Stimulated activated CD8-positive, alpha-beta memory T cell treated with anti-CD3 and anti-CD28 coated beads, Interleukin-7, amount 100 ng/mL, for 48 hours (primary cell): ENCODE results near the gene NRXN3.

Experiments
- DNase-seq, 2 donors: peaks; one replicate each; pipeline ENCODE4 v3.0.0-alpha.2; 2020; ENCODE audit warnings: low read depth in 1 of 2; ENCODE audit errors: extremely low read depth in 1 of 2

Gene NRXN3

DNA sequence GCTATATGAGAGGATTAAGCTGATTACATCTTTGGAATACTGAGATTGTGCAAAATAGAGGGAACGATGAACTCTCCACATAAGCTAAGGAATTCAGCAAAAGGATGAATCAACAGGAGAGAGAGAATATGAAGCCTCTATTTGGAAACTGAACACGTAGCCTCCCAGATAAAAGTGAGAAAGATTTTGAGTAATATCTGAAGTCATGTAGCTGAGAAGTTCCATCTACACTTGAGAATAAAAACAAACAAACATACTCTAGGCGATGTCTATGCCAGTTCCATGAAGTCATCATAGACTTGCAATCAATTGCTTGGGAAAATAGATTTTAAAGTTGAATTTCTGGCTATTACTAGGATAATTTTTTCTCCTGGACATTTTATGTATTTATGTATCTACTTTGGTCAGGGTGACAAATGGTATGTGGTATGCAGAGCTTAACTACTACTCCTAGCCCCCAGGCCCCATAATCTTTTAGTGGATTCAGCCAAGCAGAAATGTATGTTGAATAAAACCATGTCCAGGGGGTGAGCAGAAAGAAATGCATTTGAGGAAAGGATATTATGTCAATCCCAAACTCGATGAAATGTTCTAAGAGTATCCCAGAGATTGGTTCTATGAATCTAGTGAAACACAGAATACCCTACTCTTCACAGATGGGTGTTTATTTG is 1413.7 kb downstream of the NRXN3 start:
- no peak for DNase-seq

DNA sequence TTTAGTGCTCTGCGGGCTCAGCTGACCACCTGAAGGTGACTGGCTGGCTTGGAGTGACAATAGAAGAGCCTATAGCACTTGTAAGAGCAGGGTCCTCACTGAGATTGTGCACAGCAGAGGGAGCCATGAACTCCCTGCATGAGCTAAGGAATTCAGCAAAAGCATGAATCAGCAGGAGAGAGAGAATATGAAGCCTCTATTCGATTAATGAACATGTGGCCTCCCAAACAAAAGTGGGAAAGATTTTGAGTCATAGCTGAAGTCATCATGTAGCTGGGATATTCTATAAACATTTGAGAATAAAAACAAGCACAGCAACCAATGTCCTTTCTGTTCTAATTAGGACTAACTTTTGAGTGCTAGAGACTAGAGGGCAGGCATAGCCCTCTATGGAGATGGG is 1414.5 kb downstream of the NRXN3 start:
- DNase-seq, result no peak

DNA sequence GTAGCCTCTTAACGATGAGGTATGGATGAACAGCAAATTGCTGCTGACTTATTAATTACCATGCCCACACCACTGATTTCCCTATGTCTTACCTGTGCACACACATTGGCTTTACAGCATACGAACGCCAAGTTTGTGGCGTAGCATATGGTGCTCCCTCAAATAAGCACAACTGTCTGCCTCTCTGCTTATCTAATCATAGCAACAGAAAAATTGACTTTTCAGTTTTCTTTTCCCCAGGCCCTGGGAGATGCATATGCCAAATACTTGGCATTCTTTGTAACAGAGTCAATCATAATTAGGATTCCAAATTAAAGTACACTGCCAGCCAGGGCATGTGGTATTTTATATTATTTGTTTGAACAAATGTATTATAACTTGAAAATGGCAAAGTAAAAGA is 1415.7 kb downstream of the NRXN3 start:
- DNase-seq, result no peak

DNA sequence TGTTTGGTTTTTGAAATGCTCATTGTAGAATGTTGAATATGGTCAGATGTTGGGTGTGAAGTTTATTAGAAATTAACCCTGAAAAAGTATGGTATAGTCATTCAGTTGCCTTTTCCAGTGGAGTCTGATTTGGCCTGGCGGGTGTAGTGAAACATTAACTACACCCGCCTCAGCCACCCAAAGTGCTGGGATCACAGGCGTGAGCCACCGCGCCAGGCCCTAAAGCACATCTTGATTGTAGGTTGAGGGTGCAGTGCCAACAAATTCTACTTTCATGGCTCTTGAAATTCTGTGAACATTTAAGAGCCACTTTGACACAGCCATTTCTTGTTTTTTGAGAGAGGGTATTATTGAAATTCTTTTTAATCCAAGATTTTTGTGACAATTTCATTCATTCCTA is 1416.2 kb downstream of the NRXN3 start:
- no peak for DNase-seq

DNA sequence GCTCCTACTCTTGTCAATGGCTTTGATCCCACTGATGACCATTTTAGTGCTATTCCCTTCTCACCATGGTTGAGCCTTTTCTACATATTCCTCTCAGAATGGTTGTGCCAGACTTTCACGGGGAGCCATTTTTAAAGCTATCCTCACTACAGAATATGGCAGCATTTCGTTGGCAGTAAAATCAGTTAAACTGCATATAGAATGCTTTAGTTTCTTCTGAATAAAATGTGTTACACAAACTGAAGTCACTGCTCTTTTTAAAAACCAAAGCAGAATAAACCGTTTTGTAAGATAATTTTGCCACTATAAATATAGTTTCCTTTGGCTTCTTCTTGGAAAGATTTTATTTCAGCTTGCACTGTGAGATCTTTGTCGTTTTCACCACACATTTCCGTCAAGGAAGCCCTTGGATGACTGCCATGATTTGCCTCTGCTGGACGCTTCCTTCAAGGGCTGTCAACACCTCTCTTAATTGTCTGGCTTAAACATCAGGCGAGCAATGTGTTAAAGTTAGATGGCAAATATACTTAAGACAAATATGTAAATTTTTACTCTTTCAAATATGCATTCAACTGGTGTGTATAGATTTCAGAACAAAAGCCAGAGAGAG is 1416.9 kb downstream of the NRXN3 start:
- DNase-seq, result no peak

DNA sequence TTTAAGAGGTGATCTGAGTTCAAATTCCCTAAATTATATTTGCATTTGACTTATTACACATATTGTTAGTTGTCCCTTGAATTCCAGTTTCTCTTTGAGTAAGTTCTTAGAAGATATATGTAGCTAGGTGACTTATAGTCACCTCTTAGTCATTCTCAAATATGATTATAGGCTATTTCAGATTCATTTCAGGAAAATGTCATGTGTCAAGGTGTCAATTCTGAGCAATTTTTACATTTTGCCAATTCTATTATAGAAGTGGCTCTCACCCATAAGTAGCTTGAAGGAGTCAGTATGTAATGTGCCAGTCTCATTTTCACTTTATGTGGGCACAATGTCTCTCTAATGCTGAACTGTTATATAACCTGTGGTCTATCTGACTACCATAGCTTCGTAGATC is 1417.7 kb downstream of the NRXN3 start:
- no peak for DNase-seq

DNA sequence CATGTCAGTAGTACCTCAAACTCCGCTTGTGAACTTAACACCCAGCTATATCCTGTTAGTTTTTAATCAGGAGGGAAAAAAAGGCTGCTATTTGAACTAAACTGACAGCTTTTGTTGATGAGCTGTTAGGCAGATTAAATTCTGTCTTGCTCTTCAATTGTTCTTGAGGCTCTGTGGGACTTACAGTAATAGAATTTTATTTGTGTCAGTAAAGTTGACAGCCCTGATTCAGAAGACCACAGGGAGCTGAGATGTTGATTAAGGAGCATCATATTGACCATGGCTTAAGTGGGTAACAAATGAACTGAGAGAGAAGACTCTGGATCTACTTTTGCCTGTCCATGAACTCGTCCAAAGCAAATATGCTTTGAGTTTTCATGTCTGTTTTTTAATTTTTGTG is 1418.2 kb downstream of the NRXN3 start:
- no peak for DNase-seq

DNA sequence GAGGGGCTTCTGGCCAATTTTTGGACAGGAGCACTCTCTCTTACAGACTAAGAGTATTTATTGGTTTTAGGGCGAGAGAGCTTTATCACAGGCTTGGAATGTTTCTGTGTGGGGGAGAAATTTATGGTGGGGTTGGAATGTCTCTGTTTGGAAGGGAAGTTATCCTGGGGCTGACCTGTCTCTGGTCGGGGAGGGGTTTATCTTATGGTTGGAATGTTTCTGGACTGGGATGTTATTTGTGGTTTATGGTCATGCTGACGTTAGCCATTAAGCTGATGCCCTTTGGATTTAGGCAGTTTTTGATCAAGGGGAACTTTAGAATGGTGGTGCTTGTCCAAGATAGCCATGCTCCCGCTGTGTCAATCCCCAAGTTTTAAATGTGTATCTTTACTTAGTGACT is 1426.4 kb downstream of the NRXN3 start:
- no peak for DNase-seq

DNA sequence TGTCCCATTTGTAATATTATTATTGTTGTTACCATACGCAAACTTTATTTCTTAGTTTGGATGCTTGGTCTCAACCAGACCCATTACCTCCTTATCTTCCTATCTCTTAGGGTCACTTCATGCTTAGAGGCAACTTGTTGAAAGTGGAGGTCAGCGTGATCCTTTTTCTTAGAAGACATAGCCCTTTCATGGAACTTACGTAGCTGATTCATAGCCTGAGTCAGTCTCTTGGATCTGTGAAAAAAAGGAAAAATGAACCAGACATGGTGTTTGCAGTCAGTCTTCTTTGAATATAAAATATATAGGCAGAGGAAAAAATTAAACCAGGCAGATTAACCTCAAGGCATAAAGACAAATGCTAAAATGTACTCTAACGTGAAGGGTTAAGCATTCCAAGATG is 1427.4 kb downstream of the NRXN3 start:
- no peak for DNase-seq

DNA sequence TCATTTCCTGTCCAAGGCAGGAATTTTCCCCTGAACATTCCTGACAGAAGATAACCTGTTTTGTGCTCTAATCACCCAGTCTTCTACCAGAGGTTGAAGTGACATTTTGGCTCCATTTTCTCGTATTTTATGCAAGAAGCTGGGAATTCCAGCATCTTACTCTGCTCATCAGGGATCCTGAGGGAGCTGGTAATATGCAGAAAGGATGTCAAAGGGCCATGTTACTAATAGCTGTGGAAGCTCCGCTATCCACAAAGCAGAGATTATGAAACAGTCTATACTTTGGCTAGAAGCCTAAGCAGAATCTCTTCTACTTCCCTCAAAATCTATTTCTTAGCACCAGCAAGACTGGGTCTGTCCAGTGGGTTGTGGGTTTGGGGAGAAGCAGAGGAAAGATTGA is 1428.2 kb downstream of the NRXN3 start:
- no peak for DNase-seq

DNA sequence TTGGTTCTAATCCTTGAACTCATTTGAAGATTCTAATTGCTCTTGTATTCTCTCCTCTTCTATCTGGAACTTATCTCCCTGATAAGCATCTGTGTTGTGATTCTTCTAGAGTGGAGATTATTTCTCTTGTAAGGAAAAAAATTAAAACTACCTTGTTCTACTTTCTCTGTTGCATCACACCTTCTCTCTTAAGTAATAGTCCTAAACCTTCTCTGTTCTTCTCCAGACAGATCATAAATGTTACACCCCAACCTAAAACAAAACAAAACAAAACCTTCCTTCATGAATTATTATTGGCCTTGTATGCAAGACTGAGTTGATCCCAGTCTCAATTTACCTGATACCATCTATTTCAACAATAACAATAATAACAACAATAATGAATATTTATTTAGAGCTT is 1429.1 kb downstream of the NRXN3 start:
- no peak for DNase-seq

DNA sequence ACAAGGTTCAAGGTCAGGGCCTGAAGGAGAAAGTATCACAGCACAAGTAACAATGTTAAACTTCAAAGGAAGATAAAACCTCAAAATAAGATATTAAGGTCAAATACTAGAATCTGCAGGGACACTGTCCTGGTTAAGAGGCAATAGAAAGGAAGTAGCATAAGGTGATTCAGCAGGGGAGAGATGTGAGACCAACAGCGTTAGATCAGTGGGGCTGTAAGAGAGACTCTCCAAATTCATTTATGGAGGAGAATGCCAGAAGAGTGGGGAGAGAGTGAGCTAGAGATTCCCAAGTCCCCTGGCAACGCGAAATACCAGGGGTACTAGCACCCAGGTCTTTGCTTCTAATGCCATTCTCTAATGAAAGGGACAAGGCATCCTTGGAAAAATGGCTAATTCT is 1430.2 kb downstream of the NRXN3 start:
- DNase-seq, result no peak

DNA sequence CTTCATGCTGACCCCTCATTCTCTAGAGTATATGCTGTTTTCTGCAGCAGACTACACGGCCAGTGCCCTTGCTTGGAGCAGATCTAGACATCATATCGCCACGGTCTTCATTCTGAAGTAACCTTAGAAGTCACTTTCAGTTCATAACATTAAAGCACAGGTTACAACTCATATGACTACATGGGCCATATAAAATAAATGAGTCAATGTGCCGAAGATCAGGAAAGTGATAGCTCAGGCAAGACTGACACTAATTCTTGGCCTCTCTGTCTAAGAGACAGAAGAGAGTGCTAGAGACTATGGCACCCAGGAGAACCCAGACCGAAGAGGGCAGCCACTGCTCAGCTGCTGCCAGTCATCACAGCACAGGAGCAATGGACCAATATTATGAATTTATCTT is 1431.4 kb downstream of the NRXN3 start:
- no peak for DNase-seq

DNA sequence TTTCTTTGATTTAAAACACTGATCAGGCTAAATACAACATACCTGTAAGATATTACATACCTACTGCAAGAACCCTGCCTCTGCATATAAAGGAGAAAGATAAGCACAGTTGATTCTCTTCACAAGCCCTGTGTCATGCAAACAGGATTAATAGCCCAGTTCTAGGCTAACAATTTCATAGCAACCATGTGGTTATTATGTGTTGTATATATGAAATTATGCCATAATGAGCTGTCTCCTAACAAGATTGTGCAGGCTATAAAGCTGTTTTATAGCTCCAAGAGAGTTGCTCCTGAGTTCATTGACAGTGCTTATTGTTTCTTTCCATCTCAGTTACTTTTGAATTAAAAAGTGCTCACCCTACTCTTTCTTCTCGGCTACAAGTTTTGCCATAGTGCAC is 1431.9 kb downstream of the NRXN3 start:
- DNase-seq, result no peak

DNA sequence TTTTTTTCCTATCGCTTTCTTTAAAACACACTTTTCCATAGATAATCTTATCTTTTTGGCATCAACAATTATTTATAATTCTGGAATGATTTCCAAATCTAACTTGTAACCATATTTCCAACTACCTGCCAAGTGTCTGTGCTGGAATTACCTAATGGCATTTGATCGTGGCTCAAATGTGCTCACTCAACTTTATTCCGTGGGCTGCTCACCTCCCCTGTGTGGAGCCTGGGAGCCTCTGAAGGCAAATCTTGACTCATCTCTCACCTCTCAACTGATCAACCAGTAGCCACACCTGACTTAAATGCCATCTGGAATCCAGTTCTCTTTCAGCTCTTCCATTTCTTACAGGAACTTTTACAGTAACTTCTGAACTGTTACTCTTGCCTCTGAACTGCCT is 1432.6 kb downstream of the NRXN3 start:
- no peak for DNase-seq

DNA sequence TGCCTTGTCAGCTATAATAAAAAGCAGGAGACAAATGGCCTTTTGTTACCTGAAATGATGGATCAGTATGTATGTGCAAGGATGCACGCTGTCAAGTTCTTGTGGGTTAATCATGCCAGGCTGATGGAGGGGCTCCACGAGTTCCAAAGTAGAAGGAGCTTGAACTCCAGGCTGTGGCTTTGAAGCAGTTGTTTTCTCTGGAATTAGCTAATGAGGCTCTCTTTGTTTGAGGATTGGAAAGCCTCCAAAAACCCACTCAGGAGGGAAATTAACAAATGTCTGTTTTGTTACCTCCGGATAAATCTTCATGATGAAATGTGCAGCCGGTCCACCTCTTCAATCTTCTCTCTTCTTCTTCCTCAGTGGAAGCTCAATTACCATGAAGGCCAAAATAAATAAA is 1435.7 kb downstream of the NRXN3 start:
- DNase-seq, result no peak

DNA sequence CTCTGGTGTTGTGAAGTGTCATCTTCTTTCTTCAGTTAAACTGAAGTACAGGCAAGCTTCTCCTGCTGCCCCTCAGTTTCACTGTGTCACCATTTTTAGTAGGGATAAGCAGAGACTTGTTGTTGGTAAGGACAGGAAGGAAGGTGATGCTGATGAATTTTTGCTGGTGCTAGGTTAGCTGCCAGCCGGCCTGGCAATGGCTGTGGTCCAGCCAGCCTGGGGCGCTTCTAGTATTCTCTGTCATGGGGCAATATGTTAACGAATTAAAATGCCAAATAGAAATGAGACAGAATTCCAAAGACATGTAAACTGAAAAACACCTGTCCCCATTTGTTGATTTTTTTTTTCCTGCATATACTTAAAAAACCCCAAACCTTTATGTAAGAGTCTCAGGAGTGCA is 1438.3 kb downstream of the NRXN3 start:
- no peak for DNase-seq

DNA sequence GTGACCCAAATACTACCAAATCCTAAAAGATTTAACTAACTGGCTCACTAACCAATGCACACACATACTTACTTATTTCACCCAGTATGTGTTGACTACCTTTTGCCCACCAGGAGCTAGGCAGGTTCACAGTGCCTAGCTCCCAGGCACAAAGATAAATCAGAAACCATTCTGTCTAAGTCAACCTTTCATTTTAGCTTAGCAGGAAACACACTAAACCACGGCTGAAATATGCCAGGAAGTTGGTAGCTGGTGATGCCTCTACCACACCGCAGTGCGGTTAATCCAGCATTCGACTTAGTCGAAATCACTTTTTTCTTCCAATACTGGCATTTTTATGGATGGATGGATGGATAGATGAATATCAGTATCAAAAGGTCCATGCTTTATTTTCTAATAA is 1443.5 kb downstream of the NRXN3 start:
- no peak for DNase-seq

DNA sequence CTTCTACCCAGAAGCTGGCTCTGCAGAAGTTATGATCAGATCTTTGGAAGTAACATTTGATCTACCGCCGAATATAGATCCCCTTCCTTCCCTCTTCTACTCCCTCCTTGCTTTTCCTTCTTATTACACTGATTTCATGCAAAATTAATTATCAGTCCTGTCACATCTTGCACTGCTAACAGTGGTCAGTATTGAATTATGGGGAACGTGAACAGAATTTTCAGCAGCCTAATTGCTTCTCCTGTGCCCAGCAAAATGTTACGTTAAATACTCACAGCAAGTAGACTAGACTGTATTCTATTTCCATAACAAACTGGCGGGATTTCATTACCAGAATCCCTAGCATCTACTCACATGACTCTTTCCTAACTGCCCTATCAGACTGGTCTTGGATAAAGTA is 1444.3 kb downstream of the NRXN3 start:
- no peak for DNase-seq

DNA sequence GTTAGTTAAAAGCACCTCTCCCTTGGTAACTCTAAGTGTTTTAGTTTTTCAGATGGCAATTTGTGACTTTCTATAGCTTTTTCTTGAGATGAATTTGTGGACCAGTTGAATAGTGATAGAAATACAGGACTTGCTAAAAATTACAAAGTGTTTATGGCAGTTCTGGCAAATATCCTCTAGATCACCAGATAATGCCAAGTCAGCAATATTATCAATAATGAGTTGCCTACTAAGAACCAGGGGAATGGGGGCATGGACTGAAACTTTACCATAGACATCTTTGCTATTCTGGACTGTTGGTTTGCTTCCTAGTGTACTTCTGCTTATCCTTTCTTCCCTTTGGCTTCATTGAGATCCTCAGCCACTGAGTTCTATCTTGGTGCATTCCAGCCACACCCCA is 1456.9 kb downstream of the NRXN3 start:
- DNase-seq, result no peak

DNA sequence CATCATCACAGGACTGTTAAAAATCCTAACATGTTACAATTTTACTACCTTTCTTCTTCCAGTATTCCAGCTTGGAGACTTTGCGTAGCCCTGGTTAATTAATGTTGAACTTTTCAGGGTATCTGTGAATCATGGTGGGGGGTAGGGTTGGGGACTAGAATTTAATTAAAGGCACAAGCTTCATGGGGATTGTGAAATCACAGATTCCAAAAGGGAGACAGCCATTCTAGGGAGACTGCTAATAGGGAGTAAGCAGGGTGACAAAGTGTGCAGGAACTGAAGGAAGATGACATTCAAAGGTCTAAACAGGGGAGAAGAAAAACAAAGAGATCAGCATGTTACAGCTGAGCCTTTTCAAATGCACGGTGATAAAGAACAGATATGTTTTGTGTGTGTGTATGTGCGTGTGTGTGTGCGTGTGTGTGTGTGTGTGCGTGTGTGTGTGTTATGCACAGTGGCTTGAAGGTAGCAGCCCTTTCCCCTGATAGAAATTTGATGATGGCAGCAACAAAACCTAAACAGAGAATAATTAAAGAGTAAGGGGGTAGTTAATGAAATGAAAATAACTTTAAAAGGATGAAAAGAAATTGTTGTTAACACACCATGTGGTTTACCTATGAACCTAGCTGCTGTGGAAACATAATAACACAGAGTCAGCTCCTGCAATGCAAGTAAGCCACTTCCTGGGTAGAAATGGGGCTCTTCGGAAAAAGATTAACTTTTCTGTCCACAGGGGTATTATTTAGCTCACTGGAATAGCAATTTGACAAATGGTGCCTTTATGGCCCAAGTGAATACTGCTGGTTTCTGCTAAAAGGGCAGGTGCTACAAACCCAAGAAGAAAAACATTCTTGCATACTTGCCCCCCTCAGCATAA is 1459.5 kb downstream of the NRXN3 start:
- DNase-seq, result no peak

DNA sequence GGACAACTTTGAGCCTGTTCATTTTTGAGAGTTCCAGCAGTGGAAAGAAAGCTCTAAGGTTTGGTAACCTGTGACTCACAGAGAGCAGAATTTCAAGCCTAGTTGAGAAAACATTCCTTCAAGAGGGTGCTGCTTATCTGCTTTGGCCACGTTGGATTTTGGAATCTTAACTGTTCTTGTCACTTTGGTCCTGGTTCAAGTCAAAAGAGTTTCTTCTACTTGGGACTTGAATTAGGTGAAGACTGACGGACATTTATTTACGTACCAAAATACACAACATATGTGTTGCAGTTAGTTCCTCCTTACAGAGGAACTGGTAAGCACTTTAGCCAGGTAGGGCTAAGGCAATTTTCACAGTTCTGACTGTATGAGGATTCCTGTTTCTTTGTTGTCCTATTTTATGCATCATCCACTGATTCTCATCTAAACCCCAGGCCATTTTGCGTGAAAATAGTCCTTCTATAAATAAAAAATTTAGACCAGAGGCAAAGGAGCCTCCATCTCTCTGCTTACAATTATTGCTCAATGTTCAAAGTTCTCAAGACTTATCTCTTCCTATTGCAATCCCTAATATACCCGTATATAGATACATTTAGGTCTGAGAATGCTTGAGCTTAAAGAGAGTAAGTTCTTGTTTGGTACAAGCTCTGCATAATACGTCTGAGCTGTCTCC is 1460.3 kb downstream of the NRXN3 start:
- DNase-seq, result no peak
